ENCODE results near the gene MYBPC1. TPM values are rescaled to one million over a fixed set of nuclear protein-coding genes. Genes with fewer than 3 reads are reported as not detected.

The MYBPC1 gene
- total and polyA plus RNA-seq, 2 experiments from 2014 or later = 0.18 TPM; not detected in 1

DNA sequence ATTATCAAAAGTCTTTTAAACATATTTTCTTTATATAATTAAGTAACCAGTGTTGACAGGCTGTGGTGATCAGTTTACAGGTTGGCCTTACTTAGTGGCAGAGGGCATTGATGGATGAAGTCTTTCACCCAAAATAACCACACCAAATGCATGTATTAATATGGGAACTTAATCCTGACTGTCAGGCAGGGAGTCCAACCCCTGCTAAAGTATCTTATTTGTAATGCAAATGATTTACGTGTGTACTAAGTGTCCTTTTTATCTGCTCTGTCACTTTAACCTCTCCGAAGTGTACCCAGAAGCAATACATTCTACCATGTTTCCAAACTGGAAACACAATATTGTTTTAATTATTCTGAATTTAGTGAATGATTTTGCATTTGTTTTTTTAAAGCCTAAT, 1.4 kb downstream of the MYBPC1 start (continued):
- TF ChIP-seq, protein P1, sequence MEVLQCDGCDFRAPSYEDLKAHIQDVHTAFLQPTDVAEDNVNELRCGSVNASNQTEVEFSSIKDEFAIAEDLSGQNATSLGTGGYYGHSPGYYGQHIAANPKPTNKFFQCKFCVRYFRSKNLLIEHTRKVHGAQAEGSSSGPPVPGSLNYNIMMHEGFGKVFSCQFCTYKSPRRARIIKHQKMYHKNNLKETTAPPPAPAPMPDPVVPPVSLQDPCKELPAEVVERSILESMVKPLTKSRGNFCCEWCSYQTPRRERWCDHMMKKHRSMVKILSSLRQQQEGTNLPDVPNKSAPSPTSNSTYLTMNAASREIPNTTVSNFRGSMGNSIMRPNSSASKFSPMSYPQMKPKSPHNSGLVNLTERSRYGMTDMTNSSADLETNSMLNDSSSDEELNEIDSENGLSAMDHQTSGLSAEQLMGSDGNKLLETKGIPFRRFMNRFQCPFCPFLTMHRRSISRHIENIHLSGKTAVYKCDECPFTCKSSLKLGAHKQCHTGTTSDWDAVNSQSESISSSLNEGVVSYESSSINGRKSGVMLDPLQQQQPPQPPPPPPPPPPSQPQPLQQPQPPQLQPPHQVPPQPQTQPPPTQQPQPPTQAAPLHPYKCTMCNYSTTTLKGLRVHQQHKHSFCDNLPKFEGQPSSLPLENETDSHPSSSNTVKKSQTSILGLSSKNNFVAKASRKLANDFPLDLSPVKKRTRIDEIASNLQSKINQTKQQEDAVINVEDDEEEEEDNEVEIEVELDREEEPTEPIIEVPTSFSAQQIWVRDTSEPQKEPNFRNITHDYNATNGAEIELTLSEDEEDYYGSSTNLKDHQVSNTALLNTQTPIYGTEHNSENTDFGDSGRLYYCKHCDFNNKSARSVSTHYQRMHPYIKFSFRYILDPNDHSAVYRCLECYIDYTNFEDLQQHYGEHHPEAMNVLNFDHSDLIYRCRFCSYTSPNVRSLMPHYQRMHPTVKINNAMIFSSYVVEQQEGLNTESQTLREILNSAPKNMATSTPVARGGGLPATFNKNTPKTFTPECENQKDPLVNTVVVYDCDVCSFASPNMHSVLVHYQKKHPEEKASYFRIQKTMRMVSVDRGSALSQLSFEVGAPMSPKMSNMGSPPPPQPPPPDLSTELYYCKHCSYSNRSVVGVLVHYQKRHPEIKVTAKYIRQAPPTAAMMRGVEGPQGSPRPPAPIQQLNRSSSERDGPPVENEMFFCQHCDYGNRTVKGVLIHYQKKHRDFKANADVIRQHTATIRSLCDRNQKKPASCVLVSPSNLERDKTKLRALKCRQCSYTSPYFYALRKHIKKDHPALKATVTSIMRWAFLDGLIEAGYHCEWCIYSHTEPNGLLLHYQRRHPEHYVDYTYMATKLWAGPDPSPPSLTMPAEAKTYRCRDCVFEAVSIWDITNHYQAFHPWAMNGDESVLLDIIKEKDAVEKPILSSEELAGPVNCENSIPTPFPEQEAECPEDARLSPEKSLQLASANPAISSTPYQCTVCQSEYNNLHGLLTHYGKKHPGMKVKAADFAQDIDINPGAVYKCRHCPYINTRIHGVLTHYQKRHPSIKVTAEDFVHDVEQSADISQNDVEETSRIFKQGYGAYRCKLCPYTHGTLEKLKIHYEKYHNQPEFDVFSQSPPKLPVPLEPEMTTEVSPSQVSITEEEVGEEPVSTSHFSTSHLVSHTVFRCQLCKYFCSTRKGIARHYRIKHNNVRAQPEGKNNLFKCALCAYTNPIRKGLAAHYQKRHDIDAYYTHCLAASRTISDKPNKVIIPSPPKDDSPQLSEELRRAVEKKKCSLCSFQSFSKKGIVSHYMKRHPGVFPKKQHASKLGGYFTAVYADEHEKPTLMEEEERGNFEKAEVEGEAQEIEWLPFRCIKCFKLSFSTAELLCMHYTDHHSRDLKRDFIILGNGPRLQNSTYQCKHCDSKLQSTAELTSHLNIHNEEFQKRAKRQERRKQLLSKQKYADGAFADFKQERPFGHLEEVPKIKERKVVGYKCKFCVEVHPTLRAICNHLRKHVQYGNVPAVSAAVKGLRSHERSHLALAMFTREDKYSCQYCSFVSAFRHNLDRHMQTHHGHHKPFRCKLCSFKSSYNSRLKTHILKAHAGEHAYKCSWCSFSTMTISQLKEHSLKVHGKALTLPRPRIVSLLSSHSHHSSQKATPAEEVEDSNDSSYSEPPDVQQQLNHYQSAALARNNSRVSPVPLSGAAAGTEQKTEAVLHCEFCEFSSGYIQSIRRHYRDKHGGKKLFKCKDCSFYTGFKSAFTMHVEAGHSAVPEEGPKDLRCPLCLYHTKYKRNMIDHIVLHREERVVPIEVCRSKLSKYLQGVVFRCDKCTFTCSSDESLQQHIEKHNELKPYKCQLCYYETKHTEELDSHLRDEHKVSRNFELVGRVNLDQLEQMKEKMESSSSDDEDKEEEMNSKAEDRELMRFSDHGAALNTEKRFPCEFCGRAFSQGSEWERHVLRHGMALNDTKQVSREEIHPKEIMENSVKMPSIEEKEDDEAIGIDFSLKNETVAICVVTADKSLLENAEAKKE (CRISPR knock-in tag; IDR thresholded peaks at IDR 0.05) = no peak
- no peak for TF ChIP-seq ZNF114 (CRISPR knock-in tag; IDR thresholded peaks at IDR 0.05)
- no peak for TF ChIP-seq POLR2AphosphoS5 (IDR thresholded peaks at IDR 0.05; ENCODE audit: low read depth)
- no peak for TF ChIP-seq EZH2 (IDR thresholded peaks at IDR 0.05; ENCODE audit: low read depth, unreplicated experiment)
- TF ChIP-seq, protein P2, sequence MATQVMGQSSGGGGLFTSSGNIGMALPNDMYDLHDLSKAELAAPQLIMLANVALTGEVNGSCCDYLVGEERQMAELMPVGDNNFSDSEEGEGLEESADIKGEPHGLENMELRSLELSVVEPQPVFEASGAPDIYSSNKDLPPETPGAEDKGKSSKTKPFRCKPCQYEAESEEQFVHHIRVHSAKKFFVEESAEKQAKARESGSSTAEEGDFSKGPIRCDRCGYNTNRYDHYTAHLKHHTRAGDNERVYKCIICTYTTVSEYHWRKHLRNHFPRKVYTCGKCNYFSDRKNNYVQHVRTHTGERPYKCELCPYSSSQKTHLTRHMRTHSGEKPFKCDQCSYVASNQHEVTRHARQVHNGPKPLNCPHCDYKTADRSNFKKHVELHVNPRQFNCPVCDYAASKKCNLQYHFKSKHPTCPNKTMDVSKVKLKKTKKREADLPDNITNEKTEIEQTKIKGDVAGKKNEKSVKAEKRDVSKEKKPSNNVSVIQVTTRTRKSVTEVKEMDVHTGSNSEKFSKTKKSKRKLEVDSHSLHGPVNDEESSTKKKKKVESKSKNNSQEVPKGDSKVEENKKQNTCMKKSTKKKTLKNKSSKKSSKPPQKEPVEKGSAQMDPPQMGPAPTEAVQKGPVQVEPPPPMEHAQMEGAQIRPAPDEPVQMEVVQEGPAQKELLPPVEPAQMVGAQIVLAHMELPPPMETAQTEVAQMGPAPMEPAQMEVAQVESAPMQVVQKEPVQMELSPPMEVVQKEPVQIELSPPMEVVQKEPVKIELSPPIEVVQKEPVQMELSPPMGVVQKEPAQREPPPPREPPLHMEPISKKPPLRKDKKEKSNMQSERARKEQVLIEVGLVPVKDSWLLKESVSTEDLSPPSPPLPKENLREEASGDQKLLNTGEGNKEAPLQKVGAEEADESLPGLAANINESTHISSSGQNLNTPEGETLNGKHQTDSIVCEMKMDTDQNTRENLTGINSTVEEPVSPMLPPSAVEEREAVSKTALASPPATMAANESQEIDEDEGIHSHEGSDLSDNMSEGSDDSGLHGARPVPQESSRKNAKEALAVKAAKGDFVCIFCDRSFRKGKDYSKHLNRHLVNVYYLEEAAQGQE (IDR thresholded peaks at IDR 0.05; ENCODE audit: unreplicated experiment) = no peak
- TF ChIP-seq STAT1 (IDR thresholded peaks at IDR 0.05; ENCODE audit: unreplicated experiment) = no peak

DNA sequence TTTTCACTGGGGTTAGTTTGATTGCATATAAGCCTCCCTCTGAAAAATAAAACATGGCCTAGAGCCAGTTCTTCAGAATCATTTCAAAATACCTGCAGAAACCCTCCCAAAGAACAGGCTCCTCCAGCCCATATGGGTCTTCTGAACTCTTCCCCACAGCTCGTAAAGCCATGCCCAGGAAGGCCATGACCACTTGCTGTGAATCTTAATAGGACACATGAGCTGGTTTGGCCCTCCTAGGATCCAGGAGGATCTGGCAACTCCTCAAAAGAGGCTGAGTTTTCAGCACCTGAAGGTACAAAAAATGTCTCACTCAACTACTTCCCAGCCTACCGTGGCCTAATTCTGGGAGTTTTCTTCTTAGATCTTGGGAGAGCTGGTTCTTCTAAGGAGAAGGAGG, 2.4 kb downstream of the MYBPC1 start:
- Histone ChIP-seq H3K9me2 (ENCODE audit: insufficient read depth) (no peaks in the 10 kb centered on the region), H2AFZ (no peak overlapping the region), H3K27me3 (ENCODE audit: insufficient read depth) (no peaks in the 10 kb centered on the region), H3K4me3 (no peak overlapping the region), H4K20me1 (replicated peaks; ENCODE audit: insufficient read depth) (no peaks in the 10 kb centered on the region), H3K27ac (ENCODE audit: low read depth) (no peak overlapping the region), H3K4me1 (ENCODE audit: insufficient read depth) (peaks cover 12% of the 10 kb centered on the region; the same call in 1 of the 2 replicates), H3F3A (replicated peaks; ENCODE audit: low read depth) (no peaks in the 10 kb centered on the region), H3K36me3 (ENCODE audit: insufficient read depth) (no peaks in the 10 kb centered on the region), H3K79me2 (replicated peaks; ENCODE audit: insufficient read depth) (no peaks in the 10 kb centered on the region), H3K4me2 (no peak overlapping the region)
- ATAC-seq = no peak
- TF ChIP-seq, protein P1 (CRISPR knock-in tag; IDR thresholded peaks at IDR 0.05) = 0 out of 2 replicates have a peak, but pooled peaks have one; percentile 30
- no peak for TF ChIP-seq STAT1 (IDR thresholded peaks at IDR 0.05; ENCODE audit: unreplicated experiment)
- Mint-ChIP-seq H3K4me1 (peaks cover 23% of the 10 kb centered on the region), H3K9me3 (no peaks in the 10 kb centered on the region), H3K27me3 (ENCODE audit: insufficient read depth, low read depth, poor library complexity) (no peaks in the 10 kb centered on the region), H3K36me3 (ENCODE audit: low read depth) (no peaks in the 10 kb centered on the region), H3K27ac (no peak overlapping the region), H3K4me3 (no peak overlapping the region)
- no peak for DNase-seq (ENCODE audit: low spot score)

Measured in GM23338 (cell line).